Naive thymus-derived CD8-positive, alpha-beta T cell (primary cell): Measurements from ENCODE around the gene CNTNAP2. TPM values are rescaled to one million over a fixed set of nuclear protein-coding genes. Genes with fewer than 3 reads are reported as not detected.
"Not testable (repeated sequence)": the region's sequence is repeated elsewhere in the genome, so short reads cannot be mapped to it uniquely, and the experiment has no call there.

Experiments
- ATAC-seq, 2 donors: fragments of 150-1000 bp; cut with Tn5 transposase in 1 of 2; sonication (Bioruptor Pico), chemical (Tn5 transposase) in 1 of 2; 1 replicate in 1 of 2; 2 replicates in 1 of 2; pipeline ENCODE4 v1.10.0; 2021; ENCODE audit warnings: mild to moderate bottlenecking in 2 of 2, moderate library complexity in 2 of 2
- POLR2A ChIA-PET: fragments of 350-600 bp; sonication (Branson Sonifier 250); formaldehyde crosslinking; loops from one replicate; lab custom pipeline; 2021; ENCODE audit warnings: antibody characterized with exemption; lab: Charles Lee
- DNase-seq, 10 donors: peaks; one replicate each; pipeline versions ENCODE4 v3.0.0 to v3.0.0-alpha.2; 2020 to 2022
- H3K27ac Mint-ChIP-seq, 10 donors: one replicate each; pipeline ENCODE4 v1.8.0; 2020 to 2022; ENCODE audit warnings: mild to moderate bottlenecking in 10 of 10, mixed read lengths in 10 of 10, moderate library complexity in 4 of 10, inconsistent platforms in 1 of 10
- H3K27me3 Mint-ChIP-seq, 5 donors: one replicate each; pipeline ENCODE4 v1.8.0; 2021 to 2022; ENCODE audit warnings: mixed read lengths in 5 of 5
- H3K36me3 Mint-ChIP-seq, 3 donors: one replicate each; pipeline ENCODE4 v1.8.0; 2020 to 2022; ENCODE audit warnings: mixed read lengths in 3 of 3, mild to moderate bottlenecking in 2 of 3, inconsistent platforms in 1 of 3
- H3K4me1 Mint-ChIP-seq, 4 donors: one replicate each; pipeline ENCODE4 v1.8.0; 2021 to 2022; ENCODE audit warnings: mixed read lengths in 4 of 4
- H3K4me3 Mint-ChIP-seq, 10 donors: one replicate each; pipeline ENCODE4 v1.8.0; 2020 to 2022; ENCODE audit warnings: mild to moderate bottlenecking in 10 of 10, mixed read lengths in 10 of 10, moderate library complexity in 6 of 10, inconsistent platforms in 1 of 10
- H3K9me3 Mint-ChIP-seq, 9 donors: one replicate each; pipeline ENCODE4 v1.8.0; 2020 to 2022; ENCODE audit warnings: mixed read lengths in 9 of 9, mild to moderate bottlenecking in 3 of 9, inconsistent platforms in 1 of 9, moderate library complexity in 1 of 9
- polyA plus RNA-seq, 3 donors: library from polyadenylated mRNA; unstranded; fragments of 300-500 nt; fragmentation: Illumina TruSeq; gene quantifications; one replicate each; pipeline ENCODE4 v1.2.3, GENCODE V29; 2021
- total RNA-seq, 8 experiments: library from RNA in 2 of 8; stranded (reverse) in 2 of 8; gene quantifications; one replicate each; pipeline ENCODE4 v1.2.3 and lab custom pipeline; 2021 to 2026

Gene CNTNAP2
- total and polyA plus RNA-seq, 5 experiments from 2014 or later: 0.12 to 1.5 (median 0.71) TPM; not detected in 1

DNA sequence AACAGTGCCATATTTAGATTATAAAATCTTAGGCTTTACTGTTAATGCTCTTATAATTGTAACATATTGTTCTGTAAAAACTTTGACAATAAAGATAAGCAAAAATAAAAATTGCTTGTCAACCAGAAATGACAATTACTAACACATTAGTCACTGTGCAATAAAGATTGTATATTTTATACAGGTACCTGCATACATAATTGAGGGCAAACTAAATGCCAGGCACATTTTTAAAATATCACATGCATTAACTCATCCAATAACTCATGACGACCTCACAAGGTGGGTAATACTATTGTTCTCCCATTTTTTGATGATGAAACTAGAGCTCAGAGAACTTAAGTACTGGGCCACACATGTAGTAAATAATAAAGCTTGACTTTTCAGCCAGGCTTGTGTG, 1453.8 kb downstream of the CNTNAP2 start:
- POLR2A ChIA-PET: no interaction called here
- H3K27ac Mint-ChIP-seq: no peak overlapping the region
- no peaks in the 10 kb centered on the region for H3K36me3 Mint-ChIP-seq
- H3K4me3 Mint-ChIP-seq: no peak overlapping the region
- H3K27me3 Mint-ChIP-seq: no peaks in the 10 kb centered on the region
- H3K4me1 Mint-ChIP-seq: peaks cover 0 to 2% (median 0%) of the 10 kb centered on the region in 4 donors
- H3K9me3 Mint-ChIP-seq: peaks cover 1 to 43% (median 4%) of the 10 kb centered on the region in 9 donors
- no peak for ATAC-seq
- DNase-seq: no peak

DNA sequence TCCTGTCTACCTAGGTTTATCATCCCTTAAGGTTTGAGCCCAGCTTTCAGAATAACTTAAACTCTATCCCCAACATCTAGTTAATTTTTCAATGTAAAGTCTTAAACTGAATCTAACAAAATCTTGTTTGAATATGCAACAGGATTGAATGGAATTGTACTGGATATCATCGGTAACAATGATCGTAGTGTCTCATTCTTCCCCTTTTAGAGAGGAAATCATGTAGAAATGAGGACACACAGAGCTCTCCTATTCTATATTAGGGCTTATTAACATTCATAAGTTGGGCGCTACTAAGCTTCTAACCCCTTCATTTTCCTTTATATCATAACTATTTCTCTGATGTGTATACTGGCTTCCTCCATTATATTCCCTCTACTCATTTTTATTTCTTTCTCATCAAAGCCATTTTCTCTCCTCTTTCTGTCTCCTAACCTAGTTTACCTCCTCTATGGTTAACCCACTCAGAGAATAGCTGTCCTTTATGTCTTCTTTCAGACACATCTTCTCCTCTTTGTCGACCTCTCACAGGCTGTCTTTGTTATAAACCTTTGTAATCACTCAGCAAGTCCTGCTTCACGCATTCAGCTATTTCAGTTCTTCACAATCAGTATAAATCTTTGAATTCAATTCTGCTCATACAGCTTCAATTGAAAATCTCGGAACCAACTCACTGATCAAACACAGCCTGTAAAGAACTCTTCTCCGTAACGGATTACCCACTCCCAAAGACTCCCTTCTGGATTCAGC, 1455.0 kb downstream of the CNTNAP2 start:
- H3K27me3 Mint-ChIP-seq: no peaks in the 10 kb centered on the region
- ATAC-seq (no peak), DNase-seq (no peak)
- no peak overlapping the region for H3K27ac Mint-ChIP-seq
- H3K9me3 Mint-ChIP-seq: peaks cover 0 to 34% (median 4%) of the 10 kb centered on the region in 9 donors
- H3K36me3 Mint-ChIP-seq: no peaks in the 10 kb centered on the region
- POLR2A ChIA-PET: no interaction called here
- peaks cover 0 to 2% (median 0%) of the 10 kb centered on the region in 4 donors for H3K4me1 Mint-ChIP-seq
- no peak overlapping the region for H3K4me3 Mint-ChIP-seq

DNA sequence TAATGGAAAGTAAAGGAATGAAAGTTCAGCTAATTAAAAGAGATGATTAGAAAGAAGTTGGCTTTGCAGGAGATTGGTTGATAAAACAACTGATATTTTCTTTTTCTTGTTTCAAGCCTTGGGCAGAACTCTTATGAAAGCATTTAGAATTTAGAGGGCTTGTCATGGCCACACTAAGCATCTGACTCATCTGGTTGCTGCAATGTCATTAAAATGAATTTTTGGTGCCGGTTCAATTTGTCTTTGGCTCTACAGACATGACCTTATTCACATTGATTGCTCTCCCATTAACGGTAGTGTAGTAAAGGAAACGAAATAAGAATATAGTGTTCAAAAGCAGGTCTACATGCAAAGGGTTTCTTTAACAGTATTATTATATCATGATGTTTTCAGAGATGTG, 1461.6 kb downstream of the CNTNAP2 start:
- Mint-ChIP-seq H3K4me3 (no peak overlapping the region), H3K27me3 (no peaks in the 10 kb centered on the region), H3K36me3 (no peaks in the 10 kb centered on the region), H3K27ac (no peak overlapping the region), H3K9me3 (peaks cover 0 to 13% (median 0%) of the 10 kb centered on the region in 9 donors), H3K4me1 (no peaks in the 10 kb centered on the region)
- DNase-seq: no peak
- POLR2A ChIA-PET: no interaction called here
- no peak for ATAC-seq

DNA sequence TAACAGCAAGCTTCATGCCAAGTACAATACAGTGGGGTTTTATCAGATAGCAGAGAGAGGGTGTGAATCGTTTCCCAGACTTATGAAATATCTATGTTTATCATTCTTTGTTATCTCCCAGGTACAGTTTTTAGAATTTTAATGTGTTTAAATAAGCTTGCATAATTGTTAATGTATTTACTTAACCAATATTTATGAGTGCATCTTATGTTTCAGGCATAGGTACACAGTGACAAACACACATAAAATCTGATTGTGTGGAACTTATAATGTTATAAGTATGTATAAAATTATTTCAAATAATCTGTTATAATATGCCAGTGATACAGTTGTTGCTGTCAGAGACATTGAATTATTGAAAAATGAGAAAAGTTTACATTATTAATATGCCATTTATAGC, 1462.5 kb downstream of the CNTNAP2 start:
- POLR2A ChIA-PET: no interaction called here
- Mint-ChIP-seq H3K36me3 (no peaks in the 10 kb centered on the region), H3K4me1 (no peaks in the 10 kb centered on the region), H3K9me3 (peaks cover 0 to 13% (median 0%) of the 10 kb centered on the region in 9 donors), H3K27ac (no peak overlapping the region), H3K27me3 (no peaks in the 10 kb centered on the region), H3K4me3 (no peak overlapping the region)
- no peak for DNase-seq
- no peak for ATAC-seq

DNA sequence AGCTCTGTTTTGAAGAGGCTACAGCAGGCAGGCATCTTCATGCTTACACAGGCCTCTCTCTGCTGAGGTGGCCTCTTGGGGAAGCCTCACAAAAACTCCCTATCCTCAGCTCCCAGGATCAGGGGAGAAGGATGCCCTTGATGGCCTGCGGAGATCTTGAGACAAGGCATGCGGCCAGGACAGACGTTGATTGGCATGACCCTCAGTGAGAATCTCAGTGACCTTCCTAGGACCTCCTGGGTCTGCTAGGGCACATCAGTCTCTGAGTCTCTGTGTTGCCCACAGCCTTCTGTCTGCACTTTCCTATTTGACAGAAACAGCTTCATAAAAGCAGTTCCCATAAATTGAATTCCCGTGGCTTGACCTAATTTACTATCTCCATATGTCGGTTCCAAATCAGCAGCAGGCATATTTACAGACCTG, 1468.2 kb downstream of the CNTNAP2 start:
- Mint-ChIP-seq H3K36me3 (no peaks in the 10 kb centered on the region), H3K27me3 (no peaks in the 10 kb centered on the region), H3K4me3 (no peak overlapping the region), H3K27ac (no peak overlapping the region), H3K4me1 (no peaks in the 10 kb centered on the region), H3K9me3 (no peaks in the 10 kb centered on the region)
- ATAC-seq: no peak
- POLR2A ChIA-PET: no interaction called here
- no peak for DNase-seq

DNA sequence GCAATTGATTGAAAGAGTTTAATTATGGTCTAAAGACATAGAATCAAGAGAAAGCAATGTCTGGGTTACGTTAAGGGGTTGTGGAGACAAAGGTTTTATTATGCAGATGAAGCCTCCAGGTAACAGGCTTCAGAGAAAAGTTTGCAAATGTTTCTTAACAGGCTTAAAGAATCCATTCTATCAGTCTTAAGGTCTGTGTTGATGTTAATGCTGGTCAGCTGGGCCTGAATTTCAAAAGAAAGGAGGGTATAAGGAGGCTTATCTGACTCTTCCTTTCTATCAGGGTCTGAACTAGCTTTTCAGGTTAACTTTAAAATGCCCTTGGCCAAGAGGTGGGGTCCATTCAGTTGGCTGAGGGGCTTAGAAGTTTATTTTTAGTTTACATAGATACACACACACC, 1469.5 kb downstream of the CNTNAP2 start:
- no peak for DNase-seq
- Mint-ChIP-seq H3K9me3 (peaks cover 0 to 9% (median 0%) of the 10 kb centered on the region in 9 donors), H3K4me3 (no peak overlapping the region), H3K27me3 (no peaks in the 10 kb centered on the region), H3K27ac (no peak overlapping the region), H3K36me3 (no peaks in the 10 kb centered on the region), H3K4me1 (no peaks in the 10 kb centered on the region)
- POLR2A ChIA-PET: no interaction called here
- ATAC-seq: no peak

DNA sequence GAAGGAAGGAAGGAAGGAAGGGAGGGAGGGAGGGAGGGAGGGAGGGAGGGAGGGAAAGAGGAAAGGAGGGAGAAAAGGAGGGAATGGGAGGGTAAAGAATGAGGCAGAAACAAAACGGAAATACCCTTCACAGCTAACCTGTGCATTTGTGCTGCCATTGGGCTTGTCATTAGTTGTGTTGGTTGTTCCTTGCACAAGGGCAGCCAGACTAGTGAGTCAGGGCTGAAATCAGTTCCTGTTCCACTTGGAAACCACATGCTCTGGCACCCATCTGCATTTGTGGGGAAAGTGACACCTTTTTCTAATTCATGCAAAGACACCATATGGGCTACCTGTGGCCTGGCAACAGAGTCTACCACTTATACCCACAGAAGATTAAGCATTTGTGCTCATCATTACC, 1469.9 kb downstream of the CNTNAP2 start:
- Mint-ChIP-seq H3K9me3 (peaks cover 0 to 9% (median 0%) of the 10 kb centered on the region in 9 donors), H3K4me1 (no peaks in the 10 kb centered on the region), H3K36me3 (no peaks in the 10 kb centered on the region), H3K27ac (no peak overlapping the region), H3K27me3 (no peaks in the 10 kb centered on the region), H3K4me3 (no peak overlapping the region)
- no peak for DNase-seq
- ATAC-seq: no peak
- POLR2A ChIA-PET: no interaction called here

DNA sequence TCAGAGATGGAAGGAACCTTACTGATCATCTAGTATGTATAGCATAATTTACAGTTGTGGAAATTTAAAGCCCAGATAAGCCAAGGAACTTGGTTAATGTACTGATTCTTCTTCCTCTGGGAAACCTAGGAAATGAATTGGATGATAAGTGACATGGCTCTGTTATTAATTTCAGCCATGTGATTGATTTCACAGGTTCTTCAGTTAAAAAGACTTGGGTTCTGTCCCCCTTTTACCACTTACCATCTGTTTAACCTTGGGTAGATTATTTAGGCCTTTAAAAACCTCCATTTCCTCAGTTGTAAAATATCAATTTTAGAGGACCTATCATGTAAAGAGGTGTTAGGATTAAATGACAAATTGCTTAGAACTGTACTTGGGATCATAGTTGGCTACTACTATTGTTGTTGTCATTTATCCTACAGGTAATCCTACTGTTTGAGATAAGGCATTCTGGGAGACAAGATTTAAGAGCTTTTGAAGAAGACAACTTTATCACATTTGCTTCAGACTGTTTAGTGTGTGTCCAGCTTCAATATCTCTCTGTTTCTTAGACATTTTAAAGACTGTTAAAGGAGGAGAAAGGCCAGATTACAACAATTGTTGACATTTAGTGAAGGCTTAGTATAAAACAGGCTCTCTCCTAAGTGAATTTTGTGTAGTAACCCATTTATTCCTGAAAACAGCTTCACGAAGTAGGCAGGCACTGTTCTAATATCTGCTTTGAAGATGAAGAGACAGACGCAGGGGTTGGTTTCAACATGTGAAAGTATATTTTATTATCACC, 1476.9 kb downstream of the CNTNAP2 start:
- Mint-ChIP-seq H3K27me3 (no peaks in the 10 kb centered on the region), H3K4me3 (no peak overlapping the region), H3K4me1 (no peaks in the 10 kb centered on the region), H3K27ac (no peak overlapping the region), H3K9me3 (peaks cover 0 to 37% (median 8%) of the 10 kb centered on the region in 9 donors), H3K36me3 (no peaks in the 10 kb centered on the region)
- ATAC-seq: no peak
- no peak for DNase-seq
- POLR2A ChIA-PET: no interaction called here

DNA sequence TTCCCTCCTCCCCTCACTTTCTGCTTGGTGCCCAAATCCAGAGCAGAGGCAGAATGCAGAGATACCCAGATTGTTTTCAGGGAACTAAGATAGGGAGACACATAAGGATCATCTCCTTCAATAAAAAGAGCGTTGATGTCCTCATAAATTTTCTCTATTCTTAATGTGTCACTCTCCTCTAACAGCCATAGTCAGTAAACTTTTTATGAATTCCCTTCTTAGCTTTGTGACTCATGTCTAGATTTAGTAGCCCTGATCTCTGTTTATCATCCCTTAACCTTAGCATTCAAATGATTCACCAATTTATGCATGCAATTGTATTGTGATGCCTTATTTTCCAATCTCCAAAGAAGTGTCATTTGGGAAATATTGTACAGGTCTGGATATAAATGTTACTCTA, 1478.4 kb downstream of the CNTNAP2 start:
- H3K9me3 Mint-ChIP-seq: peaks cover 4 to 41% (median 10%) of the 10 kb centered on the region in 9 donors
- peaks cover 0 to 2% (median 0%) of the 10 kb centered on the region in 5 donors for H3K27me3 Mint-ChIP-seq
- H3K4me3 Mint-ChIP-seq: no peak overlapping the region
- POLR2A ChIA-PET: no interaction called here
- H3K36me3 Mint-ChIP-seq: peaks cover 0 to 5% (median 0%) of the 10 kb centered on the region in 3 donors
- ATAC-seq (no peak), DNase-seq (no peak)
- H3K27ac Mint-ChIP-seq: no peak overlapping the region
- H3K4me1 Mint-ChIP-seq: no peaks in the 10 kb centered on the region

DNA sequence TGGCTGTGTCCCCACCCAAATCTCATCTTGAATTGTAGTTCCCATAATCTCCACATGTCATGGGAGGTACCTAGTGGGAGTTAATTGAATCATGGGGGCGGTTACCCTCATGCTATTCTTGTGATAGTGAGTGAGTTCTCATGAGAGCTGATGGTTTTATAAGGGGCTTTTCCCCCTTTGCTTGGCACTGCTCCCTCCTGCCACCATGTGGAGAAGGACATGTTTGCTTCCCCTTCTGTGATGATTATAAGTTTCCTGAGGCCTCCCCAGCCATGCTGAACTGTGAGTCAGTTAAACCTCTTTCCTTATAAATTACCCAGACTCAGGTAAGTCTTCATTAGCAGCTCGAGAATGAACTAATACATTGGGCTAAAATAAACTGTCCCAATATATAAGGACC, 1482.1 kb downstream of the CNTNAP2 start:
- peaks cover 4 to 31% (median 14%) of the 10 kb centered on the region in 9 donors for H3K9me3 Mint-ChIP-seq
- H3K36me3 Mint-ChIP-seq, DNase-seq, ATAC-seq, H3K4me1 Mint-ChIP-seq, H3K4me3 Mint-ChIP-seq, H3K27me3 Mint-ChIP-seq, H3K27ac Mint-ChIP-seq, POLR2A ChIA-PET: not testable (repeated sequence)

DNA sequence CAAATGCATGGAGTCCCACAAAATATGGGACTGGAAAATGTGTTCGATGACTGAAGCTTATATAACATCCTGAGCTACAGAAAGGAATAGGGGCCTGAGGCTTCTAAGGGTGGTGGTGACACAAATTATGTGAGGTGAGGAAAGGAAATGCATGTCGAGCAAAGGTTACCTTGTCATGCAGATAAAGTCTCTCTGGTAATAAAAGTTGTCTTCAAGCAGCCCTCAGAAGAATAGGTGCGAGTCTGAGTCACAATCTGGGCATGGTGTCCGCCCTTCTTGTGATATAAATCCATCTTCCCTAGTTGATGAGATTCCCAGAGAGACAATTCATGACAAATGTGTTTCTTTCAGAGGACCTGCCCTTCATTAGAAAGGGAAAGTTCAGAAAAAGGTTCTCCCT, 1488.7 kb downstream of the CNTNAP2 start:
- Mint-ChIP-seq H3K9me3 (peaks cover 4 to 18% (median 10%) of the 10 kb centered on the region in 9 donors), H3K27ac (no peak overlapping the region), H3K27me3 (peaks cover 0 to 1% (median 0%) of the 10 kb centered on the region in 5 donors), H3K4me1 (no peaks in the 10 kb centered on the region), H3K4me3 (no peak overlapping the region), H3K36me3 (peaks cover 0 to 2% (median 0%) of the 10 kb centered on the region in 3 donors)
- DNase-seq (no peak), ATAC-seq (no peak)
- POLR2A ChIA-PET: no interaction called here

DNA sequence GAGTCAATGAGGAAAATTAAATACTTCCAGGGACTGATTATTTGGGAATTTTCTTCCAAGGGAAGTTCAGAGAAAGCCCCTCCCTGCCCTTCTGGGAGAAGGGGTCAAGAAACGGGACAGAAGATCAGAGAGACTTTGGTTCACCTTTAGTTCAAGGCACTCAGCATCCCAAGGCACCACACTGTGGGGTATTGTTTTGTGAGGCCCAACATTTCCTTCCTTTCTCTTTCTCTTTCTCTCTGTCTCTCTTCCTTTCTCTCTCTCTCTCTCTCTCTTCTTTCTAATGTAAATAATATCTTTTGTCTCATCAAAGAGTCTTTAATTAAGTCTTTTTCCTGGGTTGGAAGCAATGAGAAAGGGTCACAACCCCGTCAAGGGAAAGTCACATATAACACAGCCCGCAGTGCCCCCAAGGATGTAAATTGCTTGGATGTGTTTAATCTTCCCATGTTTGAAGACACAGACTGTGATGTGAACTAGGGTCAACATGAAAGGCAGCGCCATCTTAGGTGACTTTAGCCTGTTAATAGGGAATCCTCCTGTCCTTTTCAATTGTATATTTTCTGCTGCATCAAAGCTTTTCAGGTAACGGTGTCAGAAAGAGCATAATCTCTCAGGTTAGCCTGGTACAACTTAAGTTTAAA, 1490.7 kb downstream of the CNTNAP2 start:
- H3K27ac Mint-ChIP-seq: no peak overlapping the region
- DNase-seq (no peak), ATAC-seq (no peak)
- no peaks in the 10 kb centered on the region for H3K4me1 Mint-ChIP-seq
- H3K9me3 Mint-ChIP-seq: peaks cover 2 to 17% (median 8%) of the 10 kb centered on the region in 9 donors
- POLR2A ChIA-PET: no interaction called here
- H3K36me3 Mint-ChIP-seq: peaks cover 0 to 2% (median 0%) of the 10 kb centered on the region in 3 donors
- H3K27me3 Mint-ChIP-seq: peaks cover 0 to 1% (median 0%) of the 10 kb centered on the region in 5 donors
- no peak overlapping the region for H3K4me3 Mint-ChIP-seq

DNA sequence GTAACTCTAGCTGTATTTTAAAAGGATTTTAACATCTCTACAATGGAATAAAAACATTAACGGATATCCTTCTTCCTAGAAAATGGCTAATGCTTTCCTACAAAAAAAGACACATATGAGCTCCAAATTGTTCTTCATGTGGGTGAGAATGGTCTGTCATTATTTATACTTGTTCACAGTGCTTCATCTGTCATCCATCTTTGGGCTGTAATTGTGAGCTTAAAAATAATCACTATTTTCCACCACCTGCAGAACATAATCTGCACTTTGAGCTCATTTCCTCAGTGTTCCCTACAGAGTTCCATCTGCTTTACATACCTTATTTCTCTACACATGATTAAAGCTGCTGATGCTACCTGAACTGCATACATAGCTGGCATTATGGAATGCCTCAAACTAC, 1494.8 kb downstream of the CNTNAP2 start:
- Mint-ChIP-seq H3K9me3 (peaks cover 0 to 9% (median 2%) of the 10 kb centered on the region in 9 donors), H3K36me3 (peaks cover 0 to 2% (median 0%) of the 10 kb centered on the region in 3 donors), H3K27ac (no peak overlapping the region), H3K4me1 (no peaks in the 10 kb centered on the region), H3K27me3 (peaks cover 0 to 1% (median 0%) of the 10 kb centered on the region in 5 donors), H3K4me3 (no peak overlapping the region)
- no peak for DNase-seq
- no peak for ATAC-seq
- POLR2A ChIA-PET: no interaction called here
